Endometrial microvascular endothelial cells (primary cell): ENCODE data around the gene TUBA8. TPM values are rescaled to one million over a fixed set of nuclear protein-coding genes. Genes with fewer than 3 reads are reported as not detected.

Source experiments
- in situ Hi-C: cut with HindIII; loops from 2 replicates; pipeline ENCODE4 v1.10.0; 2017; ENCODE audit warnings: low sequenced_read_pairs, low pct_unique_long_range_greater_than_20kb; ENCODE audit errors: inconsistent ontology term
- total RNA-seq: library from RNA; depleted of rRNA; stranded (reverse); fragments of >200 nt; gene quantifications from one replicate; pipeline ENCODE4 v1.2.3, GENCODE V29; 2015; ENCODE audit errors: inconsistent ontology term

TUBA8 gene
- total RNA-seq, 1 donor from 2014 or later: 2.3 TPM

GRCh38 chr22:18075720-18076497 lies 34.7 kb upstream of the TUBA8 start:
- in situ Hi-C loops: no loop called here

DNA sequence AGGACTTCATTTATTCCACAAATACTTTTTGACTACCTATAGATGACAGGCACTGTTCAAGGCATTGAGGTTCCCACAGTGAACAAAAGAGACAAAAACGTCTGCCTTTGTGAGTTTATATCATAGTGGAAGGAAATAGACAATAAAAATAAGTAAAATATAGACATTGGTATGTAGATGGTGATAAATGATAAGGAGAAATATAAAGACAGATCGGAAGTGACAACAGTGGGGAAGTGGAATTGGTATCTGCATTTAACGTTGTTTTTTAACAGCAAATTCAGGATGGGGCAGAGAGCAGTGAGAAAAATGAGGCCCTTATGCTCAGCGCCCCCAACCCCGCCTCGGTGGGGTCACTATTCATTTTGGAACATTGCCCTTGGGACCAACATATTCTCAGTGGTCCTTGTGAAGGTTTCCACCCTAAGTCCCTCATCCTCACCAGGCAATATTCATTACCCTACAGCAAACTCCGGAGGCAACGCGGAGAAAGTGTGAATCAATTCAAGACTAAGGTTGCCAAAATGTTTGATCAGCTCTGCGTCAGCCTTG lies 33.4 kb upstream of the TUBA8 start:
- in situ Hi-C loops: no loop called here

GRCh38 chr22:18077639-18078328 lies 32.8 kb upstream of the TUBA8 start, which contains the start of gene PEX26:
TSS of gene PEX26 (plus strand) at chr22:18077990. CDS start at chr22:18078377, 387 bp downstream.
- in situ Hi-C loops: no loop called here

GRCh38 chr22:18078329-18079041 lies 32.1 kb upstream of the TUBA8 start:
- in situ Hi-C loops: no loop called here

GRCh38 chr22:18079706-18080233 lies 30.8 kb upstream of the TUBA8 start:
- in situ Hi-C loops: no loop called here

DNA sequence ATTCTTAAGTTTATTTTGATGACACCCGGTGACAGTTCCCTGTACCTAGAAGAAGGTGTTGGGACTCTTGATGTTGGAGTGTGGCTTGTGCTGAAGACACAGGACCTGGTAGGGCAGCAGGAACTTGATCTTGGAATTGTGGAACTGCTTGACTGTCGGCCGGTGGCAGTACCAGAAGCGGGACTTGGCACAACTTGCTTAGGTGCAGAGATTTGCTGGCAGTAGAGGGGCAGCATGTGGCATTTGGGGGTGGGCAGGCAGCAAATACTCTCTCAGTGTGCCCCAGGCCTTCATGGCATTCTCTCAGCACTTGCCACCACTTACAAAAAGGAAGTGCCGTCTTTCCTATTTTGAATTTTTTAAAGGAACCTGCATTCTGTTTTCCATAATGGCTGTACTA lies 29.2 kb upstream of the TUBA8 start:
- in situ Hi-C loops: no loop called here

GRCh38 chr22:18082467-18082866 lies 28.1 kb upstream of the TUBA8 start:
- in situ Hi-C loops: no loop called here

DNA sequence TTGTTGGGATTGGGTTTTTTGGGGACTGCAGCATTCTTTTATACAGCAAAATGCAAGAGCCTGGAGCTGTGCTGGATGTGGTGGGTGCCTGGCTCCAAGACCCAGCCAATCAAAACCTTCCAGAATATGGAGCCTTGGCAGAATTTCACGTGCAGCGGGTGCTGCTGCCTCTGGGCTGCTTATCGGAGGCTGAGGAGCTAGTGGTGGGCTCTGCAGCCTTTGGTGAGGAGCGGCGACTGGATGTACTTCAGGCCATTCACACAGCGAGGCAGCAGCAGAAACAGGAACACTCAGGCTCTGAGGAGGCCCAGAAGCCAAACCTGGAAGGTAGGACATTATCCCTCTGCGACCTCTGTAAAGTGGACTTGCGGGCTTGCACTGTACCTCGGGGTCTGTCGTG lies 27.2 kb upstream of the TUBA8 start:
- in situ Hi-C loops: no loop called here

GRCh38 chr22:18085188-18085587 lies 25.4 kb upstream of the TUBA8 start:
- in situ Hi-C loops: no loop called here

DNA sequence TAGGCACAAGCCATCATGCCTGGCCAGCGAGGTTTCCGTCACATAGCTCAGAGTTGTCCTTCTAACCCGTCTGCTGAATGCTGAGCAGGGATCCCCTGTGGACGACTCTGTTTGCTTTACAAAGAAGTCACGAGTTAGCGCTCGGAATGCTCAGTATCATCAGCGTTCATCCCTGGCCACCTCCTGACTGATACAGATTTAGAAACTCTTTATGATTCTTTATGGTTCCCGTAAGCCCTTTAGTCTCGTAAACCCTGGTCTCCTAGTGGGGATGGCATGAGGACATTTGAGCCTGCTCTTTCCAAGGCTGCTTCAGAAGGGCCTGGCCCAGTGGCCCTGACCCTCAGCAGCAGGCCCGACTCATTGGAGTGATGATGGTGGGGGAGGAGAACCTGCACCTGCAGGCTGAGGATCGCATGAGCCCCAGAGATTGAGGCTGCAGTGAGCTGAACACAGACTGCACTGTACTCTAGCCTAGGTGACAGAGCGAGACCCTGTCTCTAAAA lies 23.2 kb upstream of the TUBA8 start:
- in situ Hi-C loops: no loop called here

GRCh38 chr22:18088825-18089568 lies 21.6 kb upstream of the TUBA8 start:
- in situ Hi-C loops: no loop called here

DNA sequence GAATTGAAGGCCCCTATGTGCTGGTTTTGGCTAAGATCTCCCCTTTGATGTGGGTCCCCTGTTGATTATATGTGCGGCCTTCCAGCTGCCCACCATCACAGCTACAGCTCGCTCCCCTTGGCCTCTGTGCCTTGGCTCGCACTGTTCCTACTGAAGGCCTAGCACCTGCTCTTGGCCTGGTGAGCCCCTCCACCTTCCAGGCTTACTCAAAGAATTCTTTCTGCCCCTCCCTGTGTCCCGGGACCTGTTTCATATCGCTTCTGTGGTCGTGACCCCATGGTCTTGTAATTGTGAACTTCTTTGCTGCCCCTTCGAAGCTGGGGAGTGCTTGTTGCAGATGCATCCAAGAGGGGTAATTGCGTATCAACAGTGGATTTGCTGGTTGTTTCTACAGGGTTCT lies 20.3 kb upstream of the TUBA8 start:
- in situ Hi-C loops: no loop called here

DNA sequence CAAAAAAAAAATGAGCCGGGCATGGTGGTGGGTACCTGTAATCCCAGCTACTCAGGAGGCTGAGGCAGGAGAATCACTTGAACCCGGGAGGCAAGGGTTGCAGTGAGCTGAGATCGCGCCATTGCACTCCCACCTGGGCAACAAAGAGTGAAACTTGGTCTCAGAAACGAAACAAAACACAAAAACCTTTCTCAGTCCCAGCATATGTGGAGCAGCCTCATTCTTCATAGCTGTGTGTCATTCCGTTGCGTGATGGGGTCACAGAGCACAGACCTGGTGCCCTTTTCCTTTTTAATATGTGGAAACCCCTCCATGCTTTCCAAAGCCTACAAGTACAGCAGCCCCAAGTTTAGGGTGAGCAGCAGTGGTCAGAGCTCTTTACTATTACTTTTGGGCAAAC lies 19.1 kb upstream of the TUBA8 start:
- in situ Hi-C loops: no loop called here

DNA sequence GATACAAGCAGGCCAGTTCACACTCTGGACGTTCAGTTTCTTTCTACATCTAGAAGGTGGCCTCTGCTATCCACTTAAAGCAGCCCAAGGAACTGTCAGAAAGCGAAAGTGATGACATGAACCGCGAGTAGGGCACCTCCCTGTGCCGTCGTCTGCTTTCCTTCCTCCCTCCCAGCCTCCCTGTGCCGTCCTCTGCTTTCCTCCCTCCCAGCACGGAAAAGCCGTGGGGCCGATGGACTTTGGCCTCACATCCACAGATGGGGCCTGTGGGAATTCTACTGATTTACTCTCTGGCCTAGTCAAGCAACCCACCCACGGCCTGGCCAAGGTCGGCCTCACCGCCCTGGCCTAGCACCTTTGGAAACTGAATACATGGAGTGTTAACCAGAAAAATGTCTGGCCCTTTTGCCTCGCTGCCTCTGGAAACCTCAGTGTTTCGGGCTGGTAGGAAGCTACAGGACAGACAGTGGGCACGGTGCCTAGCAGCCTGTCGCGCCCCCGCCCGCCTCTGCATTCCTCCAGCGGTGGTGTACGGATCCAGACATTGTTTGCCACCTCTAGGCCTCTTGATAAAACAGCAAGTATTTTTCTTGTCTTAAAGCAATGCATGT lies 18.6 kb upstream of the TUBA8 start:
- in situ Hi-C loops: no loop called here

- in situ Hi-C loops: no loop called here
These were observed 16.9 kb upstream of the TUBA8 start for GRCh38 chr22:18093661-18094060.

DNA sequence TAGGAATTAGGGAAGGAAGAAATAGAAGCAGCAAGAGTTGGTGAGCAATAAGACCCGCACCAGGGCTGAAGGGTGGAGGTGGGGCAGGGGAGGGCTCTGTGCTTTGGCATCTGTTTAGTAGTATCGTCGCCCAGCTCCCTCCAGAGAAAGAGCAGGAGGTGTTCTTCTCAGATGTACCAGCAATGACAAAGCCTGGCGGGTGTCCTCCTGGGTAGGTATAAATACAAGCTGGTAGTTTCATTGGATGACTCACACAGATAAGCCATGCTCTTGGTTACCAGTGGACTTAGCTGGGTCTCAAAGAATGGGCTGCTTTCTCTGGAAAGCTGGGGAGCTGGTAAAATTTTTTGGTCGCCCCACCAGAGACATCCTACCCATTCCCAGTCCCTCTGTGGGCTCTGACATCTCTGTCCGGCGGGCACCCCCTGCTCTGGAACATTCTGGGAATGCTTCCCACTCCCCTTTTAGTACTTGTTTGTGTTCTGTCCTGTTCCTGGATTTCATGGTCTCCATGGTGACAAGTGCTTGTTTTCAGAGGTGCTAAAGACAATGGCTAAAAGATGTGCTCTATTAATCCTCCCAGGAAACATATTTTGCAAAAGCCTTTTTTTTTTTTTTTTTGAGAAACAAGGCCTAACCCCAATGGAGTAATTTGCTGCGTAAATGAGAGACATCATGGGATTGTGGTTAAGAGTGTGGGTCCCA lies 15.4 kb upstream of the TUBA8 start:
- in situ Hi-C loops: no loop called here

GRCh38 chr22:18096823-18097222 lies 13.8 kb upstream of the TUBA8 start:
- in situ Hi-C loops: no loop called here
